ENCODE results near the gene GDE1. TPM values are rescaled to one million over a fixed set of nuclear protein-coding genes. Genes with fewer than 3 reads are reported as not detected.

The GDE1 gene
- total and polyA plus RNA-seq, 9 of the 15 experiments (the other 6 are each of a cell fraction or from before 2014, with no cell fraction given), result 18.8 to 40.5 (median 22.3) TPM

- TF ChIP-seq, protein P1, sequence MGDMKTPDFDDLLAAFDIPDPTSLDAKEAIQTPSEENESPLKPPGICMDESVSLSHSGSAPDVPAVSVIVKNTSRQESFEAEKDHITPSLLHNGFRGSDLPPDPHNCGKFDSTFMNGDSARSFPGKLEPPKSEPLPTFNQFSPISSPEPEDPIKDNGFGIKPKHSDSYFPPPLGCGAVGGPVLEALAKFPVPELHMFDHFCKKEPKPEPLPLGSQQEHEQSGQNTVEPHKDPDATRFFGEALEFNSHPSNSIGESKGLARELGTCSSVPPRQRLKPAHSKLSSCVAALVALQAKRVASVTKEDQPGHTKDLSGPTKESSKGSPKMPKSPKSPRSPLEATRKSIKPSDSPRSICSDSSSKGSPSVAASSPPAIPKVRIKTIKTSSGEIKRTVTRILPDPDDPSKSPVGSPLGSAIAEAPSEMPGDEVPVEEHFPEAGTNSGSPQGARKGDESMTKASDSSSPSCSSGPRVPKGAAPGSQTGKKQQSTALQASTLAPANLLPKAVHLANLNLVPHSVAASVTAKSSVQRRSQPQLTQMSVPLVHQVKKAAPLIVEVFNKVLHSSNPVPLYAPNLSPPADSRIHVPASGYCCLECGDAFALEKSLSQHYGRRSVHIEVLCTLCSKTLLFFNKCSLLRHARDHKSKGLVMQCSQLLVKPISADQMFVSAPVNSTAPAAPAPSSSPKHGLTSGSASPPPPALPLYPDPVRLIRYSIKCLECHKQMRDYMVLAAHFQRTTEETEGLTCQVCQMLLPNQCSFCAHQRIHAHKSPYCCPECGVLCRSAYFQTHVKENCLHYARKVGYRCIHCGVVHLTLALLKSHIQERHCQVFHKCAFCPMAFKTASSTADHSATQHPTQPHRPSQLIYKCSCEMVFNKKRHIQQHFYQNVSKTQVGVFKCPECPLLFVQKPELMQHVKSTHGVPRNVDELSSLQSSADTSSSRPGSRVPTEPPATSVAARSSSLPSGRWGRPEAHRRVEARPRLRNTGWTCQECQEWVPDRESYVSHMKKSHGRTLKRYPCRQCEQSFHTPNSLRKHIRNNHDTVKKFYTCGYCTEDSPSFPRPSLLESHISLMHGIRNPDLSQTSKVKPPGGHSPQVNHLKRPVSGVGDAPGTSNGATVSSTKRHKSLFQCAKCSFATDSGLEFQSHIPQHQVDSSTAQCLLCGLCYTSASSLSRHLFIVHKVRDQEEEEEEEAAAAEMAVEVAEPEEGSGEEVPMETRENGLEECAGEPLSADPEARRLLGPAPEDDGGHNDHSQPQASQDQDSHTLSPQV (IDR thresholded peaks at IDR 0.05), result 0 out of 2 replicates have a peak, but pooled peaks have one; percentile 55
- TF ChIP-seq NONO (IDR thresholded peaks at IDR 0.05; ENCODE audit: low read depth in 2 of 2, low read length in 1 of 2) (no peak), DIDO1 (tag; IDR thresholded peaks at IDR 0.05; ENCODE audit: low read depth) (0 out of 2 replicates have a peak, but pooled peaks have one; percentile 6), STAT6 (CRISPR knock-in tag; IDR thresholded peaks at IDR 0.05) (no peak), POLR2H (tag; IDR thresholded peaks at IDR 0.05; ENCODE audit: low read depth) (peak; percentile 66), TAF9B (IDR thresholded peaks at IDR 0.05; ENCODE audit: partially characterized antibody) (peak; percentile 78), BACH1 (tag; IDR thresholded peaks at IDR 0.05) (peak; percentile 81; the same call in 1 of the 2 replicates), FOXA3 (CRISPR knock-in tag; conservative IDR thresholded peaks at IDR 0.05 in 1 of 2, IDR thresholded peaks at IDR 0.05 in 1 of 2) (no peak), CC2D1A (IDR thresholded peaks at IDR 0.05) (no peak), SAFB (IDR thresholded peaks at IDR 0.05; ENCODE audit: borderline replicate concordance, low read depth, low read length) (no peak), CBX8 (IDR thresholded peaks at IDR 0.05; ENCODE audit: borderline replicate concordance, extremely low read depth, low read depth, low read length, poor library complexity, severe bottlenecking) (no peak), ZNF431 (CRISPR knock-in tag; IDR thresholded peaks at IDR 0.05) (peak; percentile 91), RAD21 (CRISPR knock-in tag; conservative IDR thresholded peaks at IDR 0.05 in 1 of 2, IDR thresholded peaks at IDR 0.05 in 1 of 2) (peak in 1 of 2 experiments; percentile 22; a peak in 2 of 4 replicates), ETV6 (IDR thresholded peaks at IDR 0.05; ENCODE audit: borderline replicate concordance in 1 of 2, low read depth in 2 of 2, low read length in 1 of 2) (0 out of 4 replicates have a peak, but pooled peaks of 1 of the 2 experiments have one; percentile 18), ETV6 (CRISPR knock-in tag; IDR thresholded peaks at IDR 0.05; ENCODE audit: borderline replicate concordance) (no peak)
Observed at GRCh38 chr16:19555186-19555937, 33.5 kb upstream of the GDE1 start, which contains the start of gene VPS35L (continued).
